H9 (cell line): Measurements from ENCODE around the gene AGPAT2. TPM values are rescaled to one million over a fixed set of nuclear protein-coding genes. Genes with fewer than 3 reads are reported as not detected.

Experiments used
- DNase-seq: peaks from one replicate; pipeline ENCODE4 v3.0.0-alpha.2; 2017
- H2AFZ ChIP-seq: one replicate; pipeline ENCODE4 v1.6.1; 2013; ENCODE audit warnings: mild to moderate bottlenecking, low read length, control low read depth, moderate library complexity
- H2AK5ac ChIP-seq: 2 replicates; pipeline ENCODE4 v1.6.1; 2013; ENCODE audit warnings: low read length, control low read depth, mixed read lengths; ENCODE audit not compliant: insufficient read length
- H2BK120ac ChIP-seq: one replicate; pipeline ENCODE4 v1.6.1; 2013; ENCODE audit warnings: low read depth, mild to moderate bottlenecking, low read length, control low read depth, inconsistent platforms; ENCODE audit not compliant: poor library complexity, severe bottlenecking
- H2BK12ac ChIP-seq: 2 replicates; pipeline ENCODE4 v1.6.1; 2013; ENCODE audit warnings: low read length, control low read depth, mixed read lengths, low read depth; ENCODE audit not compliant: insufficient read length
- H2BK15ac ChIP-seq: 2 replicates; pipeline ENCODE4 v1.6.1; 2013; ENCODE audit warnings: low read depth, low read length, control low read depth
- H2BK20ac ChIP-seq: one replicate; pipeline ENCODE4 v1.6.1; 2013; ENCODE audit warnings: low read depth, mild to moderate bottlenecking, low read length, control low read depth, inconsistent platforms; ENCODE audit not compliant: poor library complexity, severe bottlenecking
- H2BK5ac ChIP-seq: 2 replicates; pipeline ENCODE4 v1.6.1; 2013; ENCODE audit warnings: low read length, control low read depth, mixed read lengths; ENCODE audit not compliant: insufficient read length
- H3K14ac ChIP-seq: 2 replicates; pipeline ENCODE4 v1.6.1; 2013; ENCODE audit warnings: low read length, control low read depth; ENCODE audit not compliant: insufficient read depth
- H3K18ac ChIP-seq: 2 replicates; pipeline ENCODE4 v1.6.1; 2013; ENCODE audit warnings: low read depth, mild to moderate bottlenecking, mixed read lengths, low read length, control low read depth; ENCODE audit not compliant: insufficient read length
- H3K23ac ChIP-seq: 2 replicates; pipeline ENCODE4 v1.6.1; 2013; ENCODE audit warnings: low read length, control low read depth, mixed read lengths, low read depth; ENCODE audit not compliant: insufficient read length
- H3K23me2 ChIP-seq: 2 replicates; pipeline ENCODE4 v1.6.1; 2013; ENCODE audit warnings: low read depth, mild to moderate bottlenecking, mixed read lengths, low read length, control low read depth; ENCODE audit not compliant: insufficient read length, poor library complexity, severe bottlenecking
- H3K27ac ChIP-seq: 2 replicates; pipeline ENCODE4 v1.5.1; 2013; ENCODE audit warnings: low read length, control low read depth, mixed read lengths, low read depth; ENCODE audit not compliant: insufficient read length
- H3K27me3 ChIP-seq: 2 replicates; pipeline ENCODE4 v1.6.1; 2013; ENCODE audit warnings: low read length, control low read depth, inconsistent platforms; ENCODE audit not compliant: insufficient read depth
- H3K4ac ChIP-seq: 2 replicates; pipeline ENCODE4 v1.6.1; 2013; ENCODE audit warnings: low read depth, mild to moderate bottlenecking, control low read depth, inconsistent platforms, low read length, moderate library complexity
- H3K4me1 ChIP-seq: 2 replicates; pipeline ENCODE4 v1.6.1; 2013; ENCODE audit warnings: low read length, control low read depth, inconsistent platforms; ENCODE audit not compliant: insufficient read depth
- H3K4me2 ChIP-seq: 2 replicates; pipeline ENCODE4 v1.6.1; 2013; ENCODE audit warnings: low read length, control low read depth, mixed read lengths; ENCODE audit not compliant: insufficient read length, insufficient read depth
- H3K56ac ChIP-seq: 2 replicates; pipeline ENCODE4 v1.6.1; 2013; ENCODE audit warnings: low read depth, mild to moderate bottlenecking, mixed read lengths, low read length, control low read depth; ENCODE audit not compliant: insufficient read length
- H3K79me1 ChIP-seq: 2 replicates; pipeline ENCODE4 v1.6.1; 2013; ENCODE audit warnings: low read depth, mild to moderate bottlenecking, moderate library complexity, low read length, control low read depth, inconsistent platforms; ENCODE audit not compliant: insufficient read depth, poor library complexity, severe bottlenecking
- H3K79me2 ChIP-seq: 2 replicates; pipeline ENCODE4 v1.6.1; 2013; ENCODE audit warnings: low read length, control low read depth, inconsistent platforms; ENCODE audit not compliant: insufficient read depth
- H3K9ac ChIP-seq: 2 replicates; pipeline ENCODE4 v1.6.1; 2013; ENCODE audit warnings: low read length, control low read depth, mixed read lengths; ENCODE audit not compliant: insufficient read length; ENCODE audit errors: extremely low read depth
- H3K9me3 ChIP-seq: one replicate; pipeline ENCODE4 v1.6.1; 2013; ENCODE audit warnings: low read depth, low read length, inconsistent platforms; ENCODE audit not compliant: control insufficient read depth
- H3T11ph ChIP-seq: one replicate; pipeline ENCODE4 v1.6.1; 2013; ENCODE audit warnings: mild to moderate bottlenecking, low read length, control low read depth, inconsistent platforms
- H4K20me1 ChIP-seq: one replicate; pipeline ENCODE4 v1.6.1; 2013; ENCODE audit not compliant: control insufficient read depth, insufficient read length, insufficient read depth
- H4K5ac ChIP-seq: 2 replicates; pipeline ENCODE4 v1.6.1; 2013; ENCODE audit warnings: low read depth, mild to moderate bottlenecking, mixed read lengths, low read length, control low read depth; ENCODE audit not compliant: insufficient read length
- H4K8ac ChIP-seq: replicated peaks from 2 replicates; pipeline ENCODE4 v1.6.1; 2013; ENCODE audit warnings: low read length, control low read depth, mixed read lengths, low read depth; ENCODE audit not compliant: insufficient read length
- H4K91ac ChIP-seq: 2 replicates; pipeline ENCODE4 v1.6.1; 2013; ENCODE audit warnings: low read depth, mild to moderate bottlenecking, moderate library complexity, mixed read lengths, low read length, control low read depth; ENCODE audit not compliant: insufficient read length
- H3K27ac Mint-ChIP-seq, 3 experiments: 2 replicates in 2 of 3; 3 replicates in 1 of 3; pipeline ENCODE4 v1.8.0; 2020 to 2021; ENCODE audit warnings: mixed read lengths in 3 of 3, mild to moderate bottlenecking in 1 of 3, moderate library complexity in 1 of 3
- H3K27me3 Mint-ChIP-seq: 2 replicates; pipeline ENCODE4 v1.8.0; 2021; ENCODE audit warnings: low read depth, mild to moderate bottlenecking, moderate library complexity, mixed read lengths
- H3K36me3 Mint-ChIP-seq, 3 experiments: 2 replicates in 2 of 3; 3 replicates in 1 of 3; pipeline ENCODE4 v1.8.0; 2020 to 2021; ENCODE audit warnings: low read depth in 3 of 3, mixed read lengths in 3 of 3; ENCODE audit not compliant: insufficient read depth in 1 of 3
- H3K4me1 Mint-ChIP-seq, 2 experiments: 2 replicates each; pipeline ENCODE4 v1.8.0; 2020; ENCODE audit warnings: mixed read lengths in 2 of 2
- H3K4me3 Mint-ChIP-seq, 2 experiments: 2 replicates in 1 of 2; 3 replicates in 1 of 2; pipeline ENCODE4 v1.8.0; 2020 to 2021; ENCODE audit warnings: mild to moderate bottlenecking in 2 of 2, mixed read lengths in 2 of 2, moderate library complexity in 1 of 2
- H3K9me3 Mint-ChIP-seq, 2 experiments: 2 replicates in 1 of 2; 3 replicates in 1 of 2; pipeline ENCODE4 v1.8.0; 2020; ENCODE audit warnings: mild to moderate bottlenecking in 2 of 2, mixed read lengths in 2 of 2, moderate library complexity in 1 of 2
- WGBS: extraction: QIAGEN DNeasy Blood & Tissue Kit; methylation state at CpG from one replicate; pipeline ENCODE4 v1.1.7; 2013; ENCODE audit warnings: missing lambda C conversion rate, low lambda C conversion rate, mixed read lengths; ENCODE audit not compliant: insufficient read length; ENCODE audit errors: extremely low coverage; 5-methylcytosine and 5-hydroxymethylcytosine counted together
- total RNA-seq: library from RNA; stranded (reverse); gene quantifications from 2 replicates; pipeline ENCODE4 v1.2.1, GENCODE V29; 2021
- TF ChIP-seq, protein P1 (sequence below): fragments of 200-600 bp; sonication (generic); conservative IDR thresholded peaks from 3 replicates; pipeline ENCODE4 v1.8.0; 2021; ENCODE audit warnings: antibody characterized with exemption, mild to moderate bottlenecking

AGPAT2 gene
- total RNA-seq, 1 experiment from 2014 or later = 29.7 TPM

DNA sequence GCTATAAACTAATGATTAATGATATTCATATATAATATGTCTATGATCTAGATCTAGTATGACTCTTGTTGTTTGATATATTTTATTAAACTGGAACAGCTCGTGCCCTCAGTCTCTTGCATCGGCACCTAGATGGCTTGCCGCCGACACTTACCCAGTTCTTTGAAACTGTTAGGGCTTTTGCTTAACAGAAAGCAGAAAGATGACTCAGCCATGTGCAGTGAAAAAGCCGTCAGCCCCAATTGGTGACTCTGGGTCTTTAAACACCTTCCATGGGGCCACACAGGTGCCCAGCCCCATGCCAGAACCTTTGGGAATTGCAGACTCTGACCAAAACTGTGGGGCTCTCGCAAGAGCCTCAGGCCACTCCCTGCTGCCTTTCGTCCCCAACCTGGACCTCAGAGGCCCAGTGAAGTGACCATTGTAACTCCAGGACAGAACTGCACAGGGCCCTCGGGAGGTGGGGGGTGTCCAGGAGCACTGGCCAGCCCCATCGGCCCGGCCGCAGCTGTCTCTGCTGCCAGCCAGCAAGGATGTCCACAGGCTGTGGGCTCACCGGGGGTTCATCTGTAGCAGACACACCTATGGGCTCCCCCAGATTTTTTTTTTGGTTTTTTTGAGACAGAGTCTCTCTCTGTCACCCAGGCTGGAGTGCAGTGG is 47.7 kb upstream of the AGPAT2 start:
- Histone ChIP-seq H3K14ac (no peak overlapping the region), H4K91ac (no peak overlapping the region), H4K5ac (no peak overlapping the region), H2BK5ac (no peak overlapping the region), H2BK120ac (no peak overlapping the region), H2BK15ac (no peak overlapping the region), H3K23me2 (no peaks in the 10 kb centered on the region), H3K9me3 (no peaks in the 10 kb centered on the region), H3K4me1 (no peaks in the 10 kb centered on the region), H3K79me1 (no peaks in the 10 kb centered on the region), H2AK5ac (no peak overlapping the region), H3K79me2 (no peaks in the 10 kb centered on the region; the same call in 1 of the 2 replicates), H3K4me2 (no peak overlapping the region), H3K4ac (no peak overlapping the region), H3K27me3 (no peaks in the 10 kb centered on the region), H2BK20ac (no peak overlapping the region), H4K8ac (no peak overlapping the region), H3K18ac (no peak overlapping the region), H3T11ph (no peak overlapping the region), H3K23ac (no peak overlapping the region), H3K27ac (no peak overlapping the region), H3K56ac (no peak overlapping the region), H2BK12ac (no peak overlapping the region), H2AFZ (no peak overlapping the region), H3K9ac (no peak overlapping the region), H4K20me1 (no peaks in the 10 kb centered on the region)
- Mint-ChIP-seq H3K4me3 (no peak overlapping the region), H3K27ac (no peak overlapping the region), H3K36me3 (no peaks in the 10 kb centered on the region; a peak in 1 of 7 replicates), H3K27me3 (peaks cover 13% of the 10 kb centered on the region), H3K9me3 (no peaks in the 10 kb centered on the region), H3K4me1 (peaks cover 0 to 7% of the 10 kb centered on the region in 2 experiments; a peak in 3 of 4 replicates)
- TF ChIP-seq, protein P1, sequence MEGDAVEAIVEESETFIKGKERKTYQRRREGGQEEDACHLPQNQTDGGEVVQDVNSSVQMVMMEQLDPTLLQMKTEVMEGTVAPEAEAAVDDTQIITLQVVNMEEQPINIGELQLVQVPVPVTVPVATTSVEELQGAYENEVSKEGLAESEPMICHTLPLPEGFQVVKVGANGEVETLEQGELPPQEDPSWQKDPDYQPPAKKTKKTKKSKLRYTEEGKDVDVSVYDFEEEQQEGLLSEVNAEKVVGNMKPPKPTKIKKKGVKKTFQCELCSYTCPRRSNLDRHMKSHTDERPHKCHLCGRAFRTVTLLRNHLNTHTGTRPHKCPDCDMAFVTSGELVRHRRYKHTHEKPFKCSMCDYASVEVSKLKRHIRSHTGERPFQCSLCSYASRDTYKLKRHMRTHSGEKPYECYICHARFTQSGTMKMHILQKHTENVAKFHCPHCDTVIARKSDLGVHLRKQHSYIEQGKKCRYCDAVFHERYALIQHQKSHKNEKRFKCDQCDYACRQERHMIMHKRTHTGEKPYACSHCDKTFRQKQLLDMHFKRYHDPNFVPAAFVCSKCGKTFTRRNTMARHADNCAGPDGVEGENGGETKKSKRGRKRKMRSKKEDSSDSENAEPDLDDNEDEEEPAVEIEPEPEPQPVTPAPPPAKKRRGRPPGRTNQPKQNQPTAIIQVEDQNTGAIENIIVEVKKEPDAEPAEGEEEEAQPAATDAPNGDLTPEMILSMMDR = no peak
- no peak for DNase-seq
- no CpG with 5 or more reads among the region's 12 CpGs for WGBS
